HepG2 (cell line): Measurements from ENCODE around the gene OPN5. TPM values are rescaled to one million over a fixed set of nuclear protein-coding genes. Genes with fewer than 3 reads are reported as not detected.

ENCODE experiments used
- ATAC-seq: fragments of 200-7000 bp; cut with Tn5 transposase; 3 replicates; pipeline ENCODE4 v1.9.1; 2020; ENCODE audit warnings: mild to moderate bottlenecking, moderate library complexity
- BruUV-seq: library from RNA; stranded (reverse); fragments of 400-500 nt; replicated peaks from 2 replicates; lab custom pipeline; 2021; lab: Mats Ljungman, UMichigan
- CTCF ChIA-PET: fragments of 300-600 bp; formaldehyde crosslinking; extraction: SDS; loops from one replicate; lab custom pipeline; 2021; ENCODE audit warnings: low total read pairs, inconsistent platforms, low intra/inter-chr PET ratio; lab: Yijun Ruan, JAX
- POLR2A ChIA-PET: fragments of 350-600 bp; sonication (Branson Sonifier 250); formaldehyde crosslinking; loops from one replicate; lab custom pipeline; 2020; ENCODE audit warnings: antibody characterized with exemption, inconsistent platforms; lab: Yijun Ruan, JAX
- DNase-seq: peaks from one replicate; pipeline ENCODE4 v3.0.0-alpha.2; 2015; ENCODE audit warnings: low spot score
- FAIRE-seq: peaks from 3 replicates; lab custom pipeline; 2011; peaks lifted over from hg19 to GRCh38; lab: Jason Lieb, UNC
- H2AFZ ChIP-seq: one replicate; pipeline ENCODE4 v1.6.1; 2011; ENCODE audit warnings: low read length, inconsistent platforms
- H3K27ac ChIP-seq: fragments of 300-600 bp; 3 replicates; pipeline ENCODE4 v1.8.0; 2011; ENCODE audit warnings: mixed run types, mild to moderate bottlenecking, mixed read lengths, low read length, inconsistent platforms; ENCODE audit not compliant: insufficient read depth; ENCODE audit errors: extremely low read length
- H3K27me3 ChIP-seq, 2 experiments: fragments of 200-600 bp in 1 of 2; 2 replicates in 1 of 2; 3 replicates in 1 of 2; pipeline versions ENCODE4 v1.6.0 to v1.8.0; 2011; ENCODE audit warnings: low read length in 2 of 2, mild to moderate bottlenecking in 2 of 2, moderate library complexity in 2 of 2, inconsistent platforms in 1 of 2; ENCODE audit not compliant: insufficient read depth in 2 of 2, control insufficient read depth in 1 of 2
- H3K36me3 ChIP-seq, 2 experiments: fragments of 200-600 bp in 1 of 2; replicated peaks in 1 of 2; 2 replicates in 1 of 2; 3 replicates in 1 of 2; pipeline versions ENCODE4 v1.5.1 to v1.8.0; 2011; ENCODE audit warnings: low read length in 2 of 2, inconsistent platforms in 1 of 2; ENCODE audit not compliant: insufficient read depth in 2 of 2, control insufficient read depth in 1 of 2
- H3K4me1 ChIP-seq: 2 replicates; pipeline ENCODE4 v1.5.1; 2012; ENCODE audit warnings: low read length, inconsistent platforms; ENCODE audit not compliant: insufficient read depth
- H3K4me2 ChIP-seq: 2 replicates; pipeline ENCODE4 v1.6.0; 2011; ENCODE audit warnings: low read depth, low read length, inconsistent platforms
- H3K4me3 ChIP-seq, 3 experiments: fragments of 200-600 bp in 1 of 3; sonication (generic), shearing (Covaris generic) in 1 of 3; replicated peaks in 1 of 3; 2 replicates each; pipeline ENCODE4 v1.5.1; 2011 to 2016; ENCODE audit warnings: low read length in 3 of 3, inconsistent platforms in 2 of 3, low read depth in 2 of 3, mild to moderate bottlenecking in 2 of 3, control low read depth in 1 of 3, mixed read lengths in 1 of 3; ENCODE audit not compliant: insufficient read depth in 1 of 3
- H3K79me2 ChIP-seq: one replicate; pipeline ENCODE4 v1.6.1; 2011; ENCODE audit warnings: low read length, inconsistent platforms; ENCODE audit not compliant: insufficient read depth
- H3K9ac ChIP-seq: 2 replicates; pipeline ENCODE4 v1.6.0; 2011; ENCODE audit warnings: mild to moderate bottlenecking, low read depth, low read length, inconsistent platforms; ENCODE audit not compliant: insufficient read depth
- H3K9me3 ChIP-seq: 2 replicates; pipeline ENCODE4 v1.5.1; 2012; ENCODE audit warnings: mild to moderate bottlenecking, low read length
- H4K20me1 ChIP-seq: 2 replicates; pipeline ENCODE4 v1.6.0; 2011; ENCODE audit warnings: inconsistent platforms, mild to moderate bottlenecking, low read length, moderate library complexity; ENCODE audit not compliant: insufficient read depth
- DR1 ChIP-seq: sonication (generic); formaldehyde crosslinking; IDR thresholded peaks from 2 replicates; pipeline ENCODE4 v1.8.0; 2021; ENCODE audit warnings: mild to moderate bottlenecking, missing genetic modification reagents, inconsistent platforms
- TBX2 ChIP-seq: sonication (generic); formaldehyde crosslinking; IDR thresholded peaks from 2 replicates; pipeline ENCODE4 v1.5.0; 2020; ENCODE audit warnings: missing genetic modification reagents, mild to moderate bottlenecking, borderline replicate concordance
- TEAD3 ChIP-seq: optimal IDR thresholded peaks from 2 replicates; pipeline ENCODE3; 2016; ENCODE audit warnings: borderline replicate concordance
- TGIF2 ChIP-seq: IDR thresholded peaks from 2 replicates; pipeline ENCODE4 v1.6.1; 2016; ENCODE audit warnings: control low read depth, missing compliant biosample characterization
- ZNF343 ChIP-seq: sonication (generic); formaldehyde crosslinking; IDR thresholded peaks from 2 replicates; pipeline ENCODE4 v1.4.0; 2020; ENCODE audit warnings: mild to moderate bottlenecking, missing genetic modification reagents
- ZNF530 ChIP-seq: sonication (generic); formaldehyde crosslinking; IDR thresholded peaks from 2 replicates; pipeline ENCODE4 v1.5.0; 2020; ENCODE audit warnings: low read depth, mild to moderate bottlenecking, missing genetic modification reagents
- ZNF891 ChIP-seq: sonication (generic); formaldehyde crosslinking; IDR thresholded peaks from 2 replicates; pipeline ENCODE4 v1.5.0; 2020; ENCODE audit warnings: mild to moderate bottlenecking, missing genetic modification reagents
- WGBS: methylation state at CpG from one replicate; pipeline ENCODE4 v1.1.6; 2017; ENCODE audit warnings: low lambda C conversion rate; 5-methylcytosine and 5-hydroxymethylcytosine counted together
- in situ Hi-C: cut with HindIII; loops from 2 replicates; pipeline ENCODE4 v1.10.0; 2017; ENCODE audit warnings: low pct_unique_long_range_greater_than_20kb; ENCODE audit not compliant: extremely low pct_ligation_motif_present
- intact Hi-C: fragments of 100-400 bp; cut with micrococcal nuclease; formaldehyde crosslinking; loops from one replicate; pipeline ENCODE4 v1.10.0; 2022; ENCODE audit not compliant: unreplicated experiment
- polyA plus RNA-seq, 8 experiments: library from polyadenylated mRNA; depleted of rRNA in 3 of 8; stranded (reverse) in 7 of 8; unstranded in 1 of 8; fragments of >200 nt; fragmentation: Illumina TruSeq in 4 of 8; extraction: Trizol in 4 of 8; gene quantifications; 2 replicates each; pipeline versions ENCODE4 v1.2.1 to v1.2.3, GENCODE V29; 2011 to 2016; ENCODE audit warnings: low read depth in 4 of 8, missing spikeins in 1 of 8, mixed read lengths in 1 of 8; ENCODE audit not compliant: insufficient read depth in 1 of 8
- total RNA-seq, 5 experiments: library from RNA; depleted of rRNA; stranded (reverse); fragments of >200 nt; fragmentation: Illumina TruSeq; extraction: Trizol; gene quantifications; 2 replicates each; pipeline ENCODE4 v1.2.3, GENCODE V29; 2016; ENCODE audit warnings: low read depth in 1 of 5
- TF ChIP-seq, protein P1 (sequence below): IDR thresholded peaks from 2 replicates; pipeline ENCODE4 v1.6.1; 2016; ENCODE audit warnings: low read depth, missing genetic modification reagents, missing compliant biosample characterization
- TF ChIP-seq, protein P2 (sequence below): fragments of 450-650 bp; IDR thresholded peaks from 2 replicates; pipeline ENCODE4 v1.6.1; 2017
- TF ChIP-seq, protein P3 (sequence below): sonication (generic); formaldehyde crosslinking; IDR thresholded peaks from 2 replicates; pipeline ENCODE4 v1.8.1; 2023; ENCODE audit warnings: missing genetic modification reagents, inconsistent platforms, borderline replicate concordance

Gene OPN5
- total and polyA plus RNA-seq, 2 of the 13 experiments (the other 11 are each of a cell fraction or from before 2014, with no cell fraction given), result not detected

DNA sequence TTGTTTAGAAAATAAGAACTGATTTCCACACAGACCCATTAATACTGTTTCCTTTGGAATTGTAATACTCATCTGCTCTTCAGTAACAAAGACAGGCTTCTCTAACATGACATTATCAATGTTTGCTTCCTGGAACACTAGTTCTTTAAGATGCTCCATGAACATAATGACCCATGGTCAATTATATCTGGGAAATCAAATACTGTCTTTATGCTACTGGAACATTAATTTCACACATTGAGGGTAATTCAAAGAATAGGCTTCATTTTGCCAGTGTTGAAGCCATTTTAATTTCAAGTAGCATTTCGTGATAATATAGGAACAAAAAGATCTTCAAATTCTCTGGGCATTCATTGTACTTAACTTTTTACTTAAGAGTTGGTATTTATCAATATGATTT is 80.9 kb downstream of the OPN5 start:
- intact Hi-C loops (no loop called here), in situ Hi-C loops (no loop called here)
- H3K9me3 ChIP-seq, result no peaks in the 10 kb centered on the region
- FAIRE-seq (no peak), ATAC-seq (no peak), DNase-seq (no peak)
- CTCF ChIA-PET, result no interaction called here
- BruUV-seq, result no TSS peak
- H3K27me3 ChIP-seq, result no peaks in the 10 kb centered on the region
- TF ChIP-seq DR1 (CRISPR knock-in tag), result no peak
- no peak for TF ChIP-seq TEAD3 (CRISPR knock-in tag)
- TF ChIP-seq ZNF343 (CRISPR knock-in tag), result no peak
- TF ChIP-seq, protein P1, sequence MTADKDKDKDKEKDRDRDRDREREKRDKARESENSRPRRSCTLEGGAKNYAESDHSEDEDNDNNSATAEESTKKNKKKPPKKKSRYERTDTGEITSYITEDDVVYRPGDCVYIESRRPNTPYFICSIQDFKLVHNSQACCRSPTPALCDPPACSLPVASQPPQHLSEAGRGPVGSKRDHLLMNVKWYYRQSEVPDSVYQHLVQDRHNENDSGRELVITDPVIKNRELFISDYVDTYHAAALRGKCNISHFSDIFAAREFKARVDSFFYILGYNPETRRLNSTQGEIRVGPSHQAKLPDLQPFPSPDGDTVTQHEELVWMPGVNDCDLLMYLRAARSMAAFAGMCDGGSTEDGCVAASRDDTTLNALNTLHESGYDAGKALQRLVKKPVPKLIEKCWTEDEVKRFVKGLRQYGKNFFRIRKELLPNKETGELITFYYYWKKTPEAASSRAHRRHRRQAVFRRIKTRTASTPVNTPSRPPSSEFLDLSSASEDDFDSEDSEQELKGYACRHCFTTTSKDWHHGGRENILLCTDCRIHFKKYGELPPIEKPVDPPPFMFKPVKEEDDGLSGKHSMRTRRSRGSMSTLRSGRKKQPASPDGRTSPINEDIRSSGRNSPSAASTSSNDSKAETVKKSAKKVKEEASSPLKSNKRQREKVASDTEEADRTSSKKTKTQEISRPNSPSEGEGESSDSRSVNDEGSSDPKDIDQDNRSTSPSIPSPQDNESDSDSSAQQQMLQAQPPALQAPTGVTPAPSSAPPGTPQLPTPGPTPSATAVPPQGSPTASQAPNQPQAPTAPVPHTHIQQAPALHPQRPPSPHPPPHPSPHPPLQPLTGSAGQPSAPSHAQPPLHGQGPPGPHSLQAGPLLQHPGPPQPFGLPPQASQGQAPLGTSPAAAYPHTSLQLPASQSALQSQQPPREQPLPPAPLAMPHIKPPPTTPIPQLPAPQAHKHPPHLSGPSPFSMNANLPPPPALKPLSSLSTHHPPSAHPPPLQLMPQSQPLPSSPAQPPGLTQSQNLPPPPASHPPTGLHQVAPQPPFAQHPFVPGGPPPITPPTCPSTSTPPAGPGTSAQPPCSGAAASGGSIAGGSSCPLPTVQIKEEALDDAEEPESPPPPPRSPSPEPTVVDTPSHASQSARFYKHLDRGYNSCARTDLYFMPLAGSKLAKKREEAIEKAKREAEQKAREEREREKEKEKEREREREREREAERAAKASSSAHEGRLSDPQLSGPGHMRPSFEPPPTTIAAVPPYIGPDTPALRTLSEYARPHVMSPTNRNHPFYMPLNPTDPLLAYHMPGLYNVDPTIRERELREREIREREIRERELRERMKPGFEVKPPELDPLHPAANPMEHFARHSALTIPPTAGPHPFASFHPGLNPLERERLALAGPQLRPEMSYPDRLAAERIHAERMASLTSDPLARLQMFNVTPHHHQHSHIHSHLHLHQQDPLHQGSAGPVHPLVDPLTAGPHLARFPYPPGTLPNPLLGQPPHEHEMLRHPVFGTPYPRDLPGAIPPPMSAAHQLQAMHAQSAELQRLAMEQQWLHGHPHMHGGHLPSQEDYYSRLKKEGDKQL (CRISPR knock-in tag), result no peak
- TF ChIP-seq TGIF2 (CRISPR knock-in tag), result no peak
- TF ChIP-seq TBX2 (CRISPR knock-in tag), result no peak
- TF ChIP-seq, protein P2, sequence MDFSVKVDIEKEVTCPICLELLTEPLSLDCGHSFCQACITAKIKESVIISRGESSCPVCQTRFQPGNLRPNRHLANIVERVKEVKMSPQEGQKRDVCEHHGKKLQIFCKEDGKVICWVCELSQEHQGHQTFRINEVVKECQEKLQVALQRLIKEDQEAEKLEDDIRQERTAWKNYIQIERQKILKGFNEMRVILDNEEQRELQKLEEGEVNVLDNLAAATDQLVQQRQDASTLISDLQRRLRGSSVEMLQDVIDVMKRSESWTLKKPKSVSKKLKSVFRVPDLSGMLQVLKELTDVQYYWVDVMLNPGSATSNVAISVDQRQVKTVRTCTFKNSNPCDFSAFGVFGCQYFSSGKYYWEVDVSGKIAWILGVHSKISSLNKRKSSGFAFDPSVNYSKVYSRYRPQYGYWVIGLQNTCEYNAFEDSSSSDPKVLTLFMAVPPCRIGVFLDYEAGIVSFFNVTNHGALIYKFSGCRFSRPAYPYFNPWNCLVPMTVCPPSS, result no peak
- no peak for TF ChIP-seq ZNF530 (CRISPR knock-in tag)
- TF ChIP-seq, protein P3, sequence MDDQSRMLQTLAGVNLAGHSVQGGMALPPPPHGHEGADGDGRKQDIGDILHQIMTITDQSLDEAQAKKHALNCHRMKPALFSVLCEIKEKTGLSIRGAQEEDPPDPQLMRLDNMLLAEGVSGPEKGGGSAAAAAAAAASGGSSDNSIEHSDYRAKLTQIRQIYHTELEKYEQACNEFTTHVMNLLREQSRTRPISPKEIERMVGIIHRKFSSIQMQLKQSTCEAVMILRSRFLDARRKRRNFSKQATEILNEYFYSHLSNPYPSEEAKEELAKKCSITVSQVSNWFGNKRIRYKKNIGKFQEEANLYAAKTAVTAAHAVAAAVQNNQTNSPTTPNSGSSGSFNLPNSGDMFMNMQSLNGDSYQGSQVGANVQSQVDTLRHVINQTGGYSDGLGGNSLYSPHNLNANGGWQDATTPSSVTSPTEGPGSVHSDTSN, result no peak
- no peak for TF ChIP-seq ZNF891 (CRISPR knock-in tag)
- H4K20me1 ChIP-seq, result no peaks in the 10 kb centered on the region
- H3K4me3 ChIP-seq, result no peak overlapping the region
- H3K27ac ChIP-seq, result no peak overlapping the region
- H3K4me1 ChIP-seq, result no peaks in the 10 kb centered on the region
- H3K79me2 ChIP-seq, result no peaks in the 10 kb centered on the region
- 17% methylated on average over 1 of the region's 1 CpG for WGBS
- no peak overlapping the region for H3K9ac ChIP-seq
- POLR2A ChIA-PET, result no interaction called here
- H3K4me2 ChIP-seq, result no peak overlapping the region
- no peaks in the 10 kb centered on the region for H3K36me3 ChIP-seq
- H2AFZ ChIP-seq, result no peak overlapping the region
